K562 (cell line): Measurements from ENCODE around the gene GPRIN2. TPM values are rescaled to one million over a fixed set of nuclear protein-coding genes. Genes with fewer than 3 reads are reported as not detected.

Experiments used
- CEBPG ChIP-seq, 3 experiments: fragments of 200-800 bp in 1 of 3; sonication (Bioruptor generic) in 1 of 3; sonication (generic) in 1 of 3; formaldehyde crosslinking in 1 of 3; IDR thresholded peaks in 2 of 3; conservative IDR thresholded peaks in 1 of 3; 2 replicates each; pipeline versions ENCODE4 v1.6.1 to v1.8.0; 2016 to 2022; ENCODE audit warnings: missing compliant biosample characterization in 2 of 3, missing genetic modification characterization in 2 of 3, mild to moderate bottlenecking in 1 of 3, missing genetic modification reagents in 1 of 3
- CTCFL ChIP-seq: IDR thresholded peaks from 2 replicates; pipeline ENCODE4 v1.6.1; 2011; ENCODE audit warnings: borderline replicate concordance, low read depth, mild to moderate bottlenecking, moderate library complexity, low read length; ENCODE audit not compliant: insufficient read depth, poor library complexity, severe bottlenecking
- DDX20 ChIP-seq: fragments of 450-650 bp; IDR thresholded peaks from 2 replicates; pipeline ENCODE4 v1.6.1; 2016; ENCODE audit warnings: missing genetic modification characterization, low read depth, mild to moderate bottlenecking, missing compliant biosample characterization, moderate library complexity
- ELF4 ChIP-seq: fragments of 450-650 bp; formaldehyde crosslinking; IDR thresholded peaks from 2 replicates; pipeline ENCODE4 v1.4.0; 2022; ENCODE audit warnings: missing genetic modification characterization
- LARP7 ChIP-seq: fragments of 450-650 bp; IDR thresholded peaks from 2 replicates; pipeline ENCODE4 v1.6.1; 2016
- NFIX ChIP-seq: fragments of 250-450 bp; sonication (Bioruptor Pico); IDR thresholded peaks from 2 replicates; pipeline ENCODE4 v1.4.0; 2020; ENCODE audit warnings: low read depth, mild to moderate bottlenecking, moderate library complexity
- NR0B1 ChIP-seq: fragments of 450-650 bp; IDR thresholded peaks from one replicate; pipeline ENCODE4 v1.6.1; 2018; ENCODE audit warnings: mild to moderate bottlenecking, moderate library complexity; ENCODE audit not compliant: partially characterized antibody
- OTX1 ChIP-seq: fragments of 450-650 bp; formaldehyde crosslinking; IDR thresholded peaks from 2 replicates; pipeline ENCODE4 v1.4.0; 2022; ENCODE audit warnings: mild to moderate bottlenecking
- RFX7 ChIP-seq: fragments of 250-450 bp; sonication (Bioruptor Pico); IDR thresholded peaks from 2 replicates; pipeline ENCODE4 v1.5.1; 2021; ENCODE audit warnings: mild to moderate bottlenecking
- TAF9B ChIP-seq: fragments of 450-650 bp; IDR thresholded peaks from 2 replicates; pipeline ENCODE4 v1.6.1; 2018; ENCODE audit warnings: mild to moderate bottlenecking; ENCODE audit not compliant: partially characterized antibody
- TRIM24 ChIP-seq, 2 experiments: fragments of 450-650 bp; IDR thresholded peaks; 2 replicates each; pipeline ENCODE4 v1.6.1; 2016
- USF1 ChIP-seq: sonication (generic); formaldehyde crosslinking; IDR thresholded peaks from 2 replicates; pipeline ENCODE4 v1.9.0; 2022; ENCODE audit warnings: mild to moderate bottlenecking, missing genetic modification reagents
- ZBTB26 ChIP-seq: fragments of 450-650 bp; formaldehyde crosslinking; IDR thresholded peaks from 2 replicates; pipeline ENCODE4 v1.4.0; 2022; ENCODE audit warnings: missing genetic modification characterization
- ZFP30 ChIP-seq: fragments of 250-450 bp; sonication (Bioruptor Pico); IDR thresholded peaks from 2 replicates; pipeline ENCODE4 v1.8.0; 2022; ENCODE audit warnings: moderate library complexity, mild to moderate bottlenecking, inconsistent platforms, borderline replicate concordance
- ZNF280B ChIP-seq: fragments of 250-450 bp; sonication (Bioruptor Pico); IDR thresholded peaks from 2 replicates; pipeline ENCODE4 v1.5.1; 2021; ENCODE audit warnings: mild to moderate bottlenecking
- ZNF311 ChIP-seq: fragments of 250-450 bp; sonication (Bioruptor Pico); IDR thresholded peaks from 2 replicates; pipeline ENCODE4 v1.4.0; 2020; ENCODE audit warnings: mild to moderate bottlenecking, moderate library complexity
- ZNF511 ChIP-seq: sonication (generic); formaldehyde crosslinking; IDR thresholded peaks from 2 replicates; pipeline ENCODE4 v1.8.0; 2022; ENCODE audit warnings: mild to moderate bottlenecking, missing genetic modification reagents
- ZNF655 ChIP-seq: fragments of 250-450 bp; sonication (Bioruptor Pico); IDR thresholded peaks from 2 replicates; pipeline ENCODE4 v1.5.0; 2021
- polyA plus RNA-seq, 8 experiments: library from polyadenylated mRNA; depleted of rRNA in 4 of 8; stranded (reverse) in 5 of 8; unstranded in 3 of 8; fragments of >200 nt; fragmentation: Nextera tagmentation in 2 of 8; fragmentation: Illumina TruSeq in 1 of 8; extraction: Ambion mirVana in 2 of 8; extraction: Trizol in 1 of 8; gene quantifications; 2 replicates each; pipeline versions ENCODE4 v1.2.1 to v1.2.3, GENCODE V29; 2011 to 2014; ENCODE audit warnings: inconsistent platforms in 1 of 8, missing spikeins in 1 of 8
- total RNA-seq, 7 experiments: library from RNA; depleted of rRNA in 6 of 7; stranded (reverse); fragments of >200 nt in 6 of 7; fragmentation: Illumina TruSeq in 2 of 7; extraction: Trizol in 2 of 7; gene quantifications; 2 replicates each; pipeline versions ENCODE4 v1.2.1 to v1.2.3, GENCODE V29; 2011 to 2021; ENCODE audit warnings: low replicate concordance in 1 of 7

The GPRIN2 gene
- total and polyA plus RNA-seq, 9 of the 15 experiments (the other 6 are each of a cell fraction or from before 2014, with no cell fraction given): not detected

- peak; percentile 6 for TF ChIP-seq NR0B1
- TF ChIP-seq ZBTB26 (CRISPR knock-in tag): peak; percentile 92
- TF ChIP-seq CEBPG (CRISPR knock-in tag; IDR thresholded peaks at IDR 0.05): no peak
- TF ChIP-seq CEBPG (tag; conservative IDR thresholded peaks at IDR 0.05 in 1 of 2, IDR thresholded peaks at IDR 0.05 in 1 of 2): no peak
- no peak for TF ChIP-seq ZNF655 (CRISPR knock-in tag)
- TF ChIP-seq USF1 (CRISPR knock-in tag): peak; percentile 31; the same call in 1 of the 2 replicates
- peak; percentile 65; the same call in 1 of the 2 replicates for TF ChIP-seq ELF4 (CRISPR knock-in tag)
- no peak for TF ChIP-seq ZFP30
- TF ChIP-seq LARP7: peak; percentile 91; the same call in 1 of the 2 replicates
- TF ChIP-seq CTCFL: no peak
- no peak; a peak in 1 of 4 replicates for TF ChIP-seq TRIM24 (IDR thresholded peaks at IDR 0.05)
- TF ChIP-seq DDX20: no peak
- TF ChIP-seq RFX7 (CRISPR knock-in tag): no peak
- no peak for TF ChIP-seq NFIX
- 0 out of 2 replicates have a peak, but pooled peaks have one; percentile 27 for TF ChIP-seq ZNF511 (CRISPR knock-in tag)
- no peak for TF ChIP-seq ZNF280B (CRISPR knock-in tag)
- no peak for TF ChIP-seq TAF9B
- TF ChIP-seq ZNF311: no peak
- TF ChIP-seq OTX1 (CRISPR knock-in tag): no peak
Observed at GRCh38 chr10:46525177-46525823, 31.2 kb downstream of the GPRIN2 start (continued).
